ENCODE measurements around the gene USP44. TPM values are rescaled to one million over a fixed set of nuclear protein-coding genes. Genes with fewer than 3 reads are reported as not detected.

Gene USP44
- total and polyA plus RNA-seq, 2 experiments from 2014 or later: 235 to 248 TPM

DNA sequence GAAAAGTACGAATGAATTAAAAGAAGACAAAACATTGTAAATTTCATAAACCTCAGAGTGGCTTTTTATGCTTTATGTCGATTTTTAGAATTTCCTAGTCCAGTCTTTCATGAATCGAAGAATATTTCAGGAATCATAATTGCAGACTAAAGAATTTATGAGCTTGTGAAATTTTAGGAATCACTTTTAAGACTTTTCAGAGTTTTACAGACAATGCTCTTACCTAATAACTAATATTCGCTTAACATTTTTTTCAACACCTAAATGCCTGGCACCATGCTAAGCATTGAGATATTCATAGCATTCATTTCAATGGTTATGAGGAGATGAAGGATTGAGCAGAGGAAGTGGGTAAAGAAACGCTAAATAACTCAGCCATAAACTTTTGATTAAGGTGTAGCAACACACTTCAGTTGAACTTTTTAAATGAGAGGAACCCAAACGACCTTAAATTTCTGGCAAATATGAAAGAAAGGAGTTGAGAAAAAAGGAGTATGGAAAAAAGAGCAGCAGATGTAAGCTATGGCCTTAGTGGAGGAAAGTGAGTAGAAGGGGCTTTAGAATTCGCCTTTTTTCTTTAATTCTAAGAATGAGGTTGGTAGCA, 739 bp upstream of the USP44 start:
- H3K36me3 Mint-ChIP-seq (ENCODE audit: low read depth): peaks cover 42% of the 10 kb centered on the region
- Histone ChIP-seq H3K9me2 (ENCODE audit: insufficient read depth) (no peaks in the 10 kb centered on the region), H4K20me1 (replicated peaks; ENCODE audit: insufficient read depth) (no peaks in the 10 kb centered on the region), H2AFZ (no peak overlapping the region), H3K36me3 (ENCODE audit: insufficient read depth) (no peaks in the 10 kb centered on the region), H3K4me1 (ENCODE audit: insufficient read depth) (peaks cover 35% of the 10 kb centered on the region), H3K27me3 (ENCODE audit: insufficient read depth) (no peaks in the 10 kb centered on the region), H3K4me3 (peak overlapping the region; percentile 84), H3K4me2 (peak overlapping the region; percentile 79), H3F3A (replicated peaks; ENCODE audit: low read depth) (peaks cover 6% of the 10 kb centered on the region; the same call in 1 of the 2 replicates), H3K79me2 (replicated peaks; ENCODE audit: insufficient read depth) (peaks cover 87% of the 10 kb centered on the region), H3K27ac (ENCODE audit: low read depth) (peak overlapping the region; percentile 96)
- H3K27me3 Mint-ChIP-seq (ENCODE audit: insufficient read depth, low read depth, poor library complexity): peaks cover 26% of the 10 kb centered on the region
- peaks cover 11% of the 10 kb centered on the region; the same call in 2 of the 3 replicates for H3K9me3 Mint-ChIP-seq
- peak overlapping the region; percentile 100 for H3K4me3 Mint-ChIP-seq
- H3K27ac Mint-ChIP-seq: peak overlapping the region; percentile 98
- no peak for ATAC-seq
- H3K4me1 Mint-ChIP-seq: peaks cover 40% of the 10 kb centered on the region
- no peak for TF ChIP-seq EZH2phosphoT487 (IDR thresholded peaks at IDR 0.05; ENCODE audit: unreplicated experiment)
- no peak for TF ChIP-seq EZH2 (IDR thresholded peaks at IDR 0.05; ENCODE audit: low read depth, unreplicated experiment)
- no peak for DNase-seq (ENCODE audit: low spot score)

DNA sequence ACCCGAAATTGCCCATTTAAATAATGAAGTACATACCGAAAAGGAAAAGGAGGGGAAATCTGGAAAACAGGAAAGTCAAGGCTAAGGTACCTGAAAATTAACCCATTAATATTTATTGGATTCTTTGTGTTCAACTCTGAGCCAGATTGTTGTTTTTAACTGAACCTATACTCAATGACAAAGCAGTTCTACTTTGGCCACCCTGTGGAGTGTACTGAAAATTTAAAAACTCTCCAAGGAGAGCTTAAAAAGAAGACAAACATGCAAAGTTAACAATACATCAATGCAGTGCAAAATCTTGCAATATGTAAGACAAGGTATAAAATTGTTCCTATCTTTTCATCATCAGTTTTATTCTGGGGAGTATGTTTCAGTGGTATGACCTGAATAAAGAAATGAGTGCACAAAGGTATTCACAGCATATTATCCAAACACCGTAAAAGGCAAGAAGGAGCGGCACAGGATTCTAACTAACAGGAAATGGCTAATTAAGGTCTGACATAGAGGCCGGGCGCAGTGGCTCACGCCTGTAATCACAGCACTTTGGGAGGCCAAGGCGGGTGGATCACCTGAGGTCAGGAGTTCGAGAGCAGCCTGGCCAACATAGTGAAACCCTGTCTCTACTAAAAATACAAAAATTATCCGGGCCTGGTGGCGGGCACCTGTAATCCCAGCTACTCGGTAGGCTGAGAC, 1.7 kb downstream of the USP44 start:
- no peaks in the 10 kb centered on the region for H3K27me3 ChIP-seq (ENCODE audit: insufficient read depth)
- ATAC-seq (peak; percentile 1; the same call in 2 of the 3 replicates), DNase-seq (ENCODE audit: low spot score) (peak; percentile 73)
- no peaks in the 10 kb centered on the region for H4K20me1 ChIP-seq (replicated peaks; ENCODE audit: insufficient read depth)
- H3K27ac ChIP-seq (ENCODE audit: low read depth): peak overlapping the region; percentile 96
- H3K27ac Mint-ChIP-seq: peak overlapping the region; percentile 98
- peaks cover 11% of the 10 kb centered on the region; the same call in 2 of the 3 replicates for H3K9me3 Mint-ChIP-seq
- H3K36me3 Mint-ChIP-seq (ENCODE audit: low read depth): peaks cover 48% of the 10 kb centered on the region
- H3K9me2 ChIP-seq (ENCODE audit: insufficient read depth): no peaks in the 10 kb centered on the region
- no peak overlapping the region for H2AFZ ChIP-seq
- H3K4me1 ChIP-seq (ENCODE audit: insufficient read depth): peaks cover 34% of the 10 kb centered on the region
- H3K4me3 Mint-ChIP-seq: peak overlapping the region; percentile 100
- H3K79me2 ChIP-seq (replicated peaks; ENCODE audit: insufficient read depth): peaks cover 87% of the 10 kb centered on the region
- H3K27me3 Mint-ChIP-seq (ENCODE audit: insufficient read depth, low read depth, poor library complexity): peaks cover 26% of the 10 kb centered on the region
- peak overlapping the region; percentile 87 for H3K4me2 ChIP-seq
- no peaks in the 10 kb centered on the region for H3K36me3 ChIP-seq (ENCODE audit: insufficient read depth)
- H3K4me3 ChIP-seq: peak overlapping the region; percentile 84
- peaks cover 7% of the 10 kb centered on the region; the same call in 1 of the 2 replicates for H3F3A ChIP-seq (replicated peaks; ENCODE audit: low read depth)
- peaks cover 40% of the 10 kb centered on the region for H3K4me1 Mint-ChIP-seq
- peak; percentile 53 for TF ChIP-seq CREB1 (CRISPR knock-in tag; IDR thresholded peaks at IDR 0.05; ENCODE audit: low read depth)
- TF ChIP-seq, protein P1, sequence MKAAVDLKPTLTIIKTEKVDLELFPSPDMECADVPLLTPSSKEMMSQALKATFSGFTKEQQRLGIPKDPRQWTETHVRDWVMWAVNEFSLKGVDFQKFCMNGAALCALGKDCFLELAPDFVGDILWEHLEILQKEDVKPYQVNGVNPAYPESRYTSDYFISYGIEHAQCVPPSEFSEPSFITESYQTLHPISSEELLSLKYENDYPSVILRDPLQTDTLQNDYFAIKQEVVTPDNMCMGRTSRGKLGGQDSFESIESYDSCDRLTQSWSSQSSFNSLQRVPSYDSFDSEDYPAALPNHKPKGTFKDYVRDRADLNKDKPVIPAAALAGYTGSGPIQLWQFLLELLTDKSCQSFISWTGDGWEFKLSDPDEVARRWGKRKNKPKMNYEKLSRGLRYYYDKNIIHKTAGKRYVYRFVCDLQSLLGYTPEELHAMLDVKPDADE (IDR thresholded peaks at IDR 0.05): peak; percentile 57; the same call in 1 of the 2 replicates
- no peak for TF ChIP-seq JUNB (IDR thresholded peaks at IDR 0.05; ENCODE audit: unreplicated experiment)
- no peak for TF ChIP-seq EZH2 (IDR thresholded peaks at IDR 0.05; ENCODE audit: low read depth, unreplicated experiment)
- TF ChIP-seq, protein P2, sequence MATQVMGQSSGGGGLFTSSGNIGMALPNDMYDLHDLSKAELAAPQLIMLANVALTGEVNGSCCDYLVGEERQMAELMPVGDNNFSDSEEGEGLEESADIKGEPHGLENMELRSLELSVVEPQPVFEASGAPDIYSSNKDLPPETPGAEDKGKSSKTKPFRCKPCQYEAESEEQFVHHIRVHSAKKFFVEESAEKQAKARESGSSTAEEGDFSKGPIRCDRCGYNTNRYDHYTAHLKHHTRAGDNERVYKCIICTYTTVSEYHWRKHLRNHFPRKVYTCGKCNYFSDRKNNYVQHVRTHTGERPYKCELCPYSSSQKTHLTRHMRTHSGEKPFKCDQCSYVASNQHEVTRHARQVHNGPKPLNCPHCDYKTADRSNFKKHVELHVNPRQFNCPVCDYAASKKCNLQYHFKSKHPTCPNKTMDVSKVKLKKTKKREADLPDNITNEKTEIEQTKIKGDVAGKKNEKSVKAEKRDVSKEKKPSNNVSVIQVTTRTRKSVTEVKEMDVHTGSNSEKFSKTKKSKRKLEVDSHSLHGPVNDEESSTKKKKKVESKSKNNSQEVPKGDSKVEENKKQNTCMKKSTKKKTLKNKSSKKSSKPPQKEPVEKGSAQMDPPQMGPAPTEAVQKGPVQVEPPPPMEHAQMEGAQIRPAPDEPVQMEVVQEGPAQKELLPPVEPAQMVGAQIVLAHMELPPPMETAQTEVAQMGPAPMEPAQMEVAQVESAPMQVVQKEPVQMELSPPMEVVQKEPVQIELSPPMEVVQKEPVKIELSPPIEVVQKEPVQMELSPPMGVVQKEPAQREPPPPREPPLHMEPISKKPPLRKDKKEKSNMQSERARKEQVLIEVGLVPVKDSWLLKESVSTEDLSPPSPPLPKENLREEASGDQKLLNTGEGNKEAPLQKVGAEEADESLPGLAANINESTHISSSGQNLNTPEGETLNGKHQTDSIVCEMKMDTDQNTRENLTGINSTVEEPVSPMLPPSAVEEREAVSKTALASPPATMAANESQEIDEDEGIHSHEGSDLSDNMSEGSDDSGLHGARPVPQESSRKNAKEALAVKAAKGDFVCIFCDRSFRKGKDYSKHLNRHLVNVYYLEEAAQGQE (IDR thresholded peaks at IDR 0.05; ENCODE audit: unreplicated experiment): no peak
- TF ChIP-seq, protein P3, sequence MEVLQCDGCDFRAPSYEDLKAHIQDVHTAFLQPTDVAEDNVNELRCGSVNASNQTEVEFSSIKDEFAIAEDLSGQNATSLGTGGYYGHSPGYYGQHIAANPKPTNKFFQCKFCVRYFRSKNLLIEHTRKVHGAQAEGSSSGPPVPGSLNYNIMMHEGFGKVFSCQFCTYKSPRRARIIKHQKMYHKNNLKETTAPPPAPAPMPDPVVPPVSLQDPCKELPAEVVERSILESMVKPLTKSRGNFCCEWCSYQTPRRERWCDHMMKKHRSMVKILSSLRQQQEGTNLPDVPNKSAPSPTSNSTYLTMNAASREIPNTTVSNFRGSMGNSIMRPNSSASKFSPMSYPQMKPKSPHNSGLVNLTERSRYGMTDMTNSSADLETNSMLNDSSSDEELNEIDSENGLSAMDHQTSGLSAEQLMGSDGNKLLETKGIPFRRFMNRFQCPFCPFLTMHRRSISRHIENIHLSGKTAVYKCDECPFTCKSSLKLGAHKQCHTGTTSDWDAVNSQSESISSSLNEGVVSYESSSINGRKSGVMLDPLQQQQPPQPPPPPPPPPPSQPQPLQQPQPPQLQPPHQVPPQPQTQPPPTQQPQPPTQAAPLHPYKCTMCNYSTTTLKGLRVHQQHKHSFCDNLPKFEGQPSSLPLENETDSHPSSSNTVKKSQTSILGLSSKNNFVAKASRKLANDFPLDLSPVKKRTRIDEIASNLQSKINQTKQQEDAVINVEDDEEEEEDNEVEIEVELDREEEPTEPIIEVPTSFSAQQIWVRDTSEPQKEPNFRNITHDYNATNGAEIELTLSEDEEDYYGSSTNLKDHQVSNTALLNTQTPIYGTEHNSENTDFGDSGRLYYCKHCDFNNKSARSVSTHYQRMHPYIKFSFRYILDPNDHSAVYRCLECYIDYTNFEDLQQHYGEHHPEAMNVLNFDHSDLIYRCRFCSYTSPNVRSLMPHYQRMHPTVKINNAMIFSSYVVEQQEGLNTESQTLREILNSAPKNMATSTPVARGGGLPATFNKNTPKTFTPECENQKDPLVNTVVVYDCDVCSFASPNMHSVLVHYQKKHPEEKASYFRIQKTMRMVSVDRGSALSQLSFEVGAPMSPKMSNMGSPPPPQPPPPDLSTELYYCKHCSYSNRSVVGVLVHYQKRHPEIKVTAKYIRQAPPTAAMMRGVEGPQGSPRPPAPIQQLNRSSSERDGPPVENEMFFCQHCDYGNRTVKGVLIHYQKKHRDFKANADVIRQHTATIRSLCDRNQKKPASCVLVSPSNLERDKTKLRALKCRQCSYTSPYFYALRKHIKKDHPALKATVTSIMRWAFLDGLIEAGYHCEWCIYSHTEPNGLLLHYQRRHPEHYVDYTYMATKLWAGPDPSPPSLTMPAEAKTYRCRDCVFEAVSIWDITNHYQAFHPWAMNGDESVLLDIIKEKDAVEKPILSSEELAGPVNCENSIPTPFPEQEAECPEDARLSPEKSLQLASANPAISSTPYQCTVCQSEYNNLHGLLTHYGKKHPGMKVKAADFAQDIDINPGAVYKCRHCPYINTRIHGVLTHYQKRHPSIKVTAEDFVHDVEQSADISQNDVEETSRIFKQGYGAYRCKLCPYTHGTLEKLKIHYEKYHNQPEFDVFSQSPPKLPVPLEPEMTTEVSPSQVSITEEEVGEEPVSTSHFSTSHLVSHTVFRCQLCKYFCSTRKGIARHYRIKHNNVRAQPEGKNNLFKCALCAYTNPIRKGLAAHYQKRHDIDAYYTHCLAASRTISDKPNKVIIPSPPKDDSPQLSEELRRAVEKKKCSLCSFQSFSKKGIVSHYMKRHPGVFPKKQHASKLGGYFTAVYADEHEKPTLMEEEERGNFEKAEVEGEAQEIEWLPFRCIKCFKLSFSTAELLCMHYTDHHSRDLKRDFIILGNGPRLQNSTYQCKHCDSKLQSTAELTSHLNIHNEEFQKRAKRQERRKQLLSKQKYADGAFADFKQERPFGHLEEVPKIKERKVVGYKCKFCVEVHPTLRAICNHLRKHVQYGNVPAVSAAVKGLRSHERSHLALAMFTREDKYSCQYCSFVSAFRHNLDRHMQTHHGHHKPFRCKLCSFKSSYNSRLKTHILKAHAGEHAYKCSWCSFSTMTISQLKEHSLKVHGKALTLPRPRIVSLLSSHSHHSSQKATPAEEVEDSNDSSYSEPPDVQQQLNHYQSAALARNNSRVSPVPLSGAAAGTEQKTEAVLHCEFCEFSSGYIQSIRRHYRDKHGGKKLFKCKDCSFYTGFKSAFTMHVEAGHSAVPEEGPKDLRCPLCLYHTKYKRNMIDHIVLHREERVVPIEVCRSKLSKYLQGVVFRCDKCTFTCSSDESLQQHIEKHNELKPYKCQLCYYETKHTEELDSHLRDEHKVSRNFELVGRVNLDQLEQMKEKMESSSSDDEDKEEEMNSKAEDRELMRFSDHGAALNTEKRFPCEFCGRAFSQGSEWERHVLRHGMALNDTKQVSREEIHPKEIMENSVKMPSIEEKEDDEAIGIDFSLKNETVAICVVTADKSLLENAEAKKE (CRISPR knock-in tag; IDR thresholded peaks at IDR 0.05): no peak
- TF ChIP-seq NANOG (IDR thresholded peaks at IDR 0.05; ENCODE audit: borderline replicate concordance): 0 out of 2 replicates have a peak, but pooled peaks have one; percentile 32
- TF ChIP-seq POLR2AphosphoS5 (IDR thresholded peaks at IDR 0.05; ENCODE audit: low read depth): 0 out of 2 replicates have a peak, but pooled peaks have one; percentile 27

Data from GM23338 (cell line).